ENCODE measurements around the gene NAA20.
"Not testable (repeated sequence)": the region's sequence is repeated elsewhere in the genome, so short reads cannot be mapped to it uniquely, and the experiment has no call there.

Gene NAA20

GRCh38 chr20:19992996-19993908 is 23.9 kb upstream of the NAA20 start:
- DNase-seq, result no peak

GRCh38 chr20:19993958-19994669 is 23.0 kb upstream of the NAA20 start:
- DNase-seq, result peak; percentile 10

- peak; percentile 74 for DNase-seq
Measured at GRCh38 chr20:19995220-19995863, 21.8 kb upstream of the NAA20 start.

- no peak for DNase-seq
Measured at GRCh38 chr20:19996222-19996621, 20.9 kb upstream of the NAA20 start.

- DNase-seq, result no peak
Measured at GRCh38 chr20:19996917-19997316, 20.2 kb upstream of the NAA20 start.

GRCh38 chr20:19998990-19999705 is 18.0 kb upstream of the NAA20 start:
- DNase-seq, result no peak

GRCh38 chr20:20000211-20000968 is 16.8 kb upstream of the NAA20 start:
- DNase-seq, result no peak

GRCh38 chr20:20002101-20002998 is 14.8 kb upstream of the NAA20 start:
- DNase-seq, result peak; percentile 10

GRCh38 chr20:20003031-20003954 is 13.9 kb upstream of the NAA20 start:
- no peak for DNase-seq

- not testable (repeated sequence) for DNase-seq
Measured at GRCh38 chr20:20003955-20004322, 13.2 kb upstream of the NAA20 start.

- DNase-seq, result no peak
Measured at GRCh38 chr20:20005342-20005741, 11.8 kb upstream of the NAA20 start.

GRCh38 chr20:20009784-20010253 is 7.3 kb upstream of the NAA20 start:
- DNase-seq, result peak; percentile 78

GRCh38 chr20:20010639-20011500 is 6.3 kb upstream of the NAA20 start:
- DNase-seq, result peak; percentile 89

- peak; percentile 18 for DNase-seq
Measured at GRCh38 chr20:20012541-20012940, 4.6 kb upstream of the NAA20 start.

GRCh38 chr20:20014659-20015058 is 2.5 kb upstream of the NAA20 start:
- DNase-seq, result peak; percentile 79

GRCh38 chr20:20017844-20018185 is 653 bp downstream of the NAA20 start:
- peak; percentile 54 for DNase-seq

GRCh38 chr20:20018366-20018765 is 1.2 kb downstream of the NAA20 start:
- DNase-seq, result no peak

GRCh38 chr20:20019123-20019522 is 2.0 kb downstream of the NAA20 start:
- DNase-seq, result peak; percentile 52

- no peak for DNase-seq
Measured at GRCh38 chr20:20020908-20021307, 3.7 kb downstream of the NAA20 start.

Data from NCI-H69 (cell line).